Frontal cortex (tissue), 4 donors: ENCODE measurements around the gene ADRA2C. TPM values are rescaled to one million over a fixed set of nuclear protein-coding genes. Genes with fewer than 3 reads are reported as not detected.

Experiments
- DNase-seq, 2 donors: peaks; one replicate each; pipeline ENCODE4 v3.0.0; 2012; ENCODE audit warnings: low spot score in 2 of 2
- FAIRE-seq: peaks from 2 replicates; lab custom pipeline; 2012; peaks lifted over from hg19 to GRCh38; lab: Jason Lieb, UNC
- total RNA-seq: library from RNA; depleted of rRNA; stranded (reverse); fragments of >200 nt; gene quantifications from one replicate; pipeline ENCODE4 v1.2.3, GENCODE V29; 2014
- donor health status: control.
- donor health status: control.
- donor health status: control.

ADRA2C gene
- total RNA-seq: 3.7 TPM

DNA sequence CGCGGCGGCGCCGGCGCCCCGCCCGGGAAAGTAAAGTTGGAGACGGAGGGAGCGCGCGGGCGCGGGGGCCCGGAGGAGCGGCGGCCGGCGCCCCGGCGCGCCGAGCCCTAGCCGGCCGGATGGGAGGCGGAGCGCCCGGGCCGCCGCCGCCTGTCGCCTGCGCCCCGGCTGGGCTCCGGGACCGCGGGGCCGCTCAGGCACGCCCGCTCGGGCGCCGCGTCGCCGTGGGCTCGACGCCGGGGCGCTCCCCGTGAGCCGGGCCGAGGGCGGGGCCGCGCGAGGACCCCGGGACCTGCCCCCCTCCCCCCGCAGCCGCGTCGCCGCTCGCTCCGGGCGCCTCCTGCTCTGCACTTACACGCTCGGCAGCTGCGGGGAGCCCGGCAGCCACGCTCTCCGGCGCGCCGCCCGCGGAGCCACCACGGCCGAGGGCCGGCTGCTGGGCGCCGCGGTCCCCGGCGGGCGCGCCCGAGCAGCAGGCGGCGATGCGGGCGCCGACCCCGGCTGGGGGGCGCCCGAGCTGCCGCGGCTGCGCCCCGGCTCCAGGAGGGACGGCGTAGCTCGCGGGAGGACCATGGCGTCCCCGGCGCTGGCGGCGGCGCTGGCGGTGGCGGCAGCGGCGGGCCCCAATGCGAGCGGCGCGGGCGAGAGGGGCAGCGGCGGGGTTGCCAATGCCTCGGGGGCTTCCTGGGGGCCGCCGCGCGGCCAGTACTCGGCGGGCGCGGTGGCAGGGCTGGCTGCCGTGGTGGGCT lies at the start of gene ADRA2C:
Gene ADRA2C (plus strand): TSS at position 350 of the 749 bp plus-strand sequence. CDS start 222 bp downstream, at position 572.
- no peak for FAIRE-seq
- DNase-seq: peak; percentile 73 to 74

DNA sequence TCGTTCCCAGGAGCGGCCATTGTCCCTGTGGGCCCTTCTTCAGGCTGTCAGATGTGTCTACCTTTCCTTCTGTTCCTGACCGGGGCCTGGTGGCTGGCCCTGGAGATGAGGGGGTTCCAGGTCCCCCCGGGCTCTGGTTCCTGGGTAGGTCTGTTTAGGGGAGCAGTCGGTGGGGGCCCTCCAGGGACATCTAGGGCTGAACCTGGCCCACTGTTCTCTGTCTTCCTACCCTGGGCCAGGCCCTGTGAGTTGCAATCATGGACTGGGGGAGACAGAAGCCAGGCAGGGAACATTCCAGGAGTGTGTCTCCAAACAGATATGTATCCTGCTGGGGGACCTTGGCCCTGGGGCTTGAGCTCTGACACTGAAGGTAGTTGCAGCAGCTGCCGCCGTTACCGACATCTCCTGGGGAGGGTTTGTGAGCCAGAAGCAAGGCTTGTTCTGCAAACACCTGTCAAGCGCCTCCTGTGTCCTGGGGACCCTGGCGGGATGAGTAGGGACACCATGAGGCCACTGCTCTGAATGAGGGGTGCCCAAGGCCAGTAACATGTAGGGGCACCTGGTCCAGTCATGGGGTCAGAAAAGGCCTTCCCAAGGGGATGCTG lies 49.5 kb upstream of the ADRA2C start:
- DNase-seq: no peak
- no peak for FAIRE-seq

DNA sequence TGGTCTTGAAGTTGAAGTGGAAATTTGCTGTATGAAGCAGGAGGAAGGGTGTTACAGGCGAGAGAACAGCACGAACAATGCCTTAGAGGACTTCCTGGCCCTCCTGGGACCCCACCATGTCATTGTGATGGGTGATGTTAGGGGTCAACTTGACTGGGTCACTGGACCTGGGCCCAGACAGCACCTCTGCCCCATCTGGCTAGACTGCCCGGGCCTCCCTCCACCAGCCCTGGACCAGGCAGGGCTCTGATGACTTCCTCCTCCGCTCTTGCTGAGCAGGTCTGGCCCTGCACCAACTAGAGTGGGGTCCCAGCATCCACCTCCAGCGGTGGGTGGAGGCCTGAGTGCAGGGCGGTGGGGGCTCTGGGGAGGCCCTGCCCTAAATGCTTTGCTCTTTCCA lies 48.9 kb upstream of the ADRA2C start:
- DNase-seq (no peak), FAIRE-seq (no peak)

DNA sequence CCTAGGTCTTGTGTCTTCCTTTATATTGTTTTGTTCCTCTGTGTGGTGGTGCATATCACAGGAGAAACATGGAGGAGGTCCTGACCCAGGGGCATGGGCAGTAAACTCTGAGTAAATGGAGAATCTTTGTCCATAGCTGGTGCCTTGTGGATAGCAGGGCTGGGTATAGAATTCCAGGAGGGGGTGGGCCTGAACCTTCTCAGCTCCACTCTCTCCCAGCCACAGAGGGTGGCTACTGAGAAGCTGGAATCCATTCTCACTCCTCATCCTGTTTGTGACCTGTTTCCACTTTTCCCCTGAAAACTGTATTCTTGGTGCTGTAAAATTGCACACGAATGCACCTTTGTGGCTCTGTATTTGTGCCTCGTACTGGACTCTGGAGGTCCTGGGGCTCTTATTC lies 47.7 kb upstream of the ADRA2C start:
- DNase-seq: no peak
- no peak for FAIRE-seq

DNA sequence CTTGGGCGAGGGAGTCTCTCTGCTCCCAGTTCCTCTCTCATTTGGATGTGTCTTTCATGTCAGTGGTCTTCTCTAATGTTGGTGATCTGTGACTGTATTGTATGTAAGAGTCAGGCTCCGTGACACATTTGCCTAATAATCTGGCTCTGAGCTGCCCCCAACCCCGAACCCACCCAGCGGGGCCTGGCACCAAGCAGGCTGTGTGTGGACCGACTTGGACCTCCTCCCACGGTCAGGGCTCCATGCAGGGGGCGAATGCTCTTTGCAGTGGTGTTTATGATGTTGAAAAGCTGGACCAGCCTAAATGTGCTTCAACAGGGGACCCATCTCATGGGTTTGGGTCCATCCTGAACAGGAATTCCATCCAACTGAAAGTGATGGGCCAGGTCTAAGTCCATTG lies 47.0 kb upstream of the ADRA2C start:
- FAIRE-seq (no peak), DNase-seq (no peak)

DNA sequence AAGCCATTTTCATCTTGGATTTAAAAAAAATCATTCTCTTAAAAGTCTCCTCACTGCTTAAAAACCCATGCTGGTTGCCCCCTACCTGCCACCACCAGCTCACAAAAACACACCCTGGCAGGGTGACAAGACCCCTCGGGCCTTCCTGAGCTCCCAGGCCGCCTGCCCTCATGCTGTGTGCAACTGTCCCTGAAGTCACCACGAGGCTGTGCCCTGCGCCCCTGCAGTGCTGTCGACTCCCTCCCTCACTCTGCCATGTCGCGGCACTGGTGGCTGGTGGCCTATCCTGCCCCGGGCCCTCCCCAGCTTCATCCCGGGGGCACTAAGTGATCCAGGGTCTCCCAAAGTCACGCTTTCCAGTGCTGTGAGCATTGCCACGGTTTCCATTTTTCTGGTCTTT lies 46.3 kb upstream of the ADRA2C start:
- FAIRE-seq (no peak), DNase-seq (no peak)

DNA sequence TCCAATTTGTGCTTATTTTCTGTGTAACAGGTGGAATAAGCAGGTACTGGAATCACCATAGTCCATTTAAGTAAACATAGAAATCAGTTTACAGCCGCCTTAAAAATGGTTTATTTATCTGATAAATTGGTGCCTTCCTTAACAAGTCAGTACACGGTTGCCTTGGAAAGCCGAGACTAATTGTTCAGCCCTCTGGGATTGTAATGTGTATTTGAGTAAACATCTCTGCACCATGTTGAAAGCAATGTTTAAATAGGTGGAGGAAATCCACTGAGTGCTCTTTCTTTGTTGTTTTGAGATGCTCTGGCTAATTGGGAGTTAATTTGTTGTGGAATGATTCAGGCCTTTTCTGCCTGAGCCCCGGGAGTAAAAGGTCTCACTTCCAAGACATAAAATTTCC lies 45.7 kb upstream of the ADRA2C start:
- no peak for DNase-seq
- FAIRE-seq: no peak

DNA sequence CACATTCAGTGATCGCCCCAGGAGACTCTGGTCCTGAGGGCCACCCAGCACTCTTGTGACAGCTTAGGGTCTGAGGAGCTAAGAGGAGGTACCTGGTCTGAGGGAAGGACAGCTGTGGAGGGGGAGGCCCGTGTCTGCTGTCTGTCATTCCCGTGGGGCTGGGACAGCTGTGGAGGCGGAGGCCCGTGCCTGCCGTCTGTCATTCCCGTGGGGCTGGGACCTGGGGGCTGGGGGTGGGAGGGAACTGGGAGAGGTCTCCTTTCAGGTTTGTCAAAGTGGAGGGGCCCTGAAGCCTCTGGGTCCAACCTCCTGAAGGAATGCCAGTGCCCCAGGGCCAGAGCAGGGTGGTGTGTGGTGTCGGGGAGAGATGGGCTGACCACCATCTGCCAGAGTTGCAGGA lies 45.0 kb upstream of the ADRA2C start:
- FAIRE-seq: no peak
- no peak for DNase-seq

DNA sequence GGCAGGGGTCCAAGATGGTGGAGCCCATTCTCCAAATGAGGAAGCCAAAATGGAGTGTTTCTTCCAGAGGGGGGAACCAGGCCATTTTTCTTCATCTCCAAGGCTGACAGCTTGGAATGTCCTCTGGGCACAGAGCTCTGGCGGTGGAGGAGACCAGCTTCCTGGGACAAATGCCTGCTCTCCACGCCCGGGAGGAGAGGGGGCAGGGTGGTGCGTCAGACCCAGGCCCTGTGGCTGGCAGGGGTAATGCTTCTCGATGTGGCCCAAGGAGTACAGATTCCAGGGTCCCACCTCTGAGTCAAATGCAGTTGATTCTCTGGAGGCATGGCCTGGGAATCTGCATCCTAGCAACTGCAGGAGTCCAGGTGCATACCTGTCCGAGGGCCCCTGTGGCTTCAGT lies 44.6 kb upstream of the ADRA2C start:
- no peak for FAIRE-seq
- DNase-seq: peak; percentile 41 to 46

DNA sequence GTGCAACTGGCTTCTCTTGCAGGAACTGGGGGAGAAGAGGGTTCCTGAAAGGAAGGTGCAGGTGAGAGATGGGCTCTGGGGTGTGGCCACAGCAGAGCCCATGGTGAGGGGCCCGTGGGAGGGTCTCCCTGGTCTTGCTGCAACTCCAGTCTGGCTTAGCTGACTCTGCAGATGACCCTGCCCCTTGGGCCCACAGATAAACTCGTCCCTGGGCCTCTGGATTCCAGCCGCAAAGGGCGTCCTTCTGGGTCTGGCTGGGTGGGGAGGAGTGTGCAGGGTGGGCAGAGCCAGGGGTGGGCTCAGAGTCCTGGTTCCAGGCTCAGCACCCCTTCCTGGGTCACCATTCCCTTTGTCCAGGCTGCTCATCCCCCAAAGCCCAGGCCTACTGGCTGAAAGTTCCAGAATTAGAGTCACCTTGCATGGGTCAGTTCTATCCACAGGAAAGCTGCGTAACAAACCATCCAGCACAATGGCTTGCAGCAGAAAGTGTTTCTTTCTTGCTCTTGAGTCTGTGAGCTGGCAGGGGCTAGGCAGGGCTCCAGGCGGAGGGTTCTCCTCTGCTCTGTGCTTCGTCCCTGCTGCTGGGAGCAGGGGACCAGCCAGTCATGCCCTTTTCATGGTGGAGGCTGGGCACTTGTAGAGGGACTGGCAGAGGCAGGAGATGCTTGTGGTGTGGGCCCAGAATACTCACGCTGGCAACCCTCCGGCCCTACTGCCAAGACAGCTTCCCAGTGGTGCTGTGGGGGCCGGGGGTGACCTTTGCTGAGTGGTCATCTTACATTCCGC lies 43.5 kb upstream of the ADRA2C start:
- FAIRE-seq: no peak

DNA sequence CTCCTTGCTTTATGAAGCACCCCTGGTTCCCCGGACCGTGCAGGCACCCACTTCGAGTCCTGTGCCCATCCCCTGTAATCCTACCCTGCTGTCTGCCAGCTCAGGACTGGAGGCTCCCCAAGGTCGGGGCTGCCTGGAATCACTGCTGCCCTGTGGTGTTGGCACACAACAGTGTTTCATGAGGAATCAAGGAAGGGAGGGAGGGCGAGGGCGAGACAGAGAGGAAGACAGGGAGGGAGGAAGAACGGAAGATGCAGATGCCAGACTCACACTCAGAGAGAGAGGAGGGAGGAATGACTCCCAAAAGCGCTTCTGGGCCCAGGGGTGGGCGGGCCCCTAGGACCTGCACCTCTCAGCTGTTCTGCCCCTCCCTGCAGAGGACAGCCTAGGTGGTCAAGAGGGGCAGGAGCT lies 42.9 kb upstream of the ADRA2C start:
- FAIRE-seq (no peak), DNase-seq (no peak)

More for the DNA sequence above, 43.5 kb upstream of the ADRA2C start:
- no peak for DNase-seq

DNA sequence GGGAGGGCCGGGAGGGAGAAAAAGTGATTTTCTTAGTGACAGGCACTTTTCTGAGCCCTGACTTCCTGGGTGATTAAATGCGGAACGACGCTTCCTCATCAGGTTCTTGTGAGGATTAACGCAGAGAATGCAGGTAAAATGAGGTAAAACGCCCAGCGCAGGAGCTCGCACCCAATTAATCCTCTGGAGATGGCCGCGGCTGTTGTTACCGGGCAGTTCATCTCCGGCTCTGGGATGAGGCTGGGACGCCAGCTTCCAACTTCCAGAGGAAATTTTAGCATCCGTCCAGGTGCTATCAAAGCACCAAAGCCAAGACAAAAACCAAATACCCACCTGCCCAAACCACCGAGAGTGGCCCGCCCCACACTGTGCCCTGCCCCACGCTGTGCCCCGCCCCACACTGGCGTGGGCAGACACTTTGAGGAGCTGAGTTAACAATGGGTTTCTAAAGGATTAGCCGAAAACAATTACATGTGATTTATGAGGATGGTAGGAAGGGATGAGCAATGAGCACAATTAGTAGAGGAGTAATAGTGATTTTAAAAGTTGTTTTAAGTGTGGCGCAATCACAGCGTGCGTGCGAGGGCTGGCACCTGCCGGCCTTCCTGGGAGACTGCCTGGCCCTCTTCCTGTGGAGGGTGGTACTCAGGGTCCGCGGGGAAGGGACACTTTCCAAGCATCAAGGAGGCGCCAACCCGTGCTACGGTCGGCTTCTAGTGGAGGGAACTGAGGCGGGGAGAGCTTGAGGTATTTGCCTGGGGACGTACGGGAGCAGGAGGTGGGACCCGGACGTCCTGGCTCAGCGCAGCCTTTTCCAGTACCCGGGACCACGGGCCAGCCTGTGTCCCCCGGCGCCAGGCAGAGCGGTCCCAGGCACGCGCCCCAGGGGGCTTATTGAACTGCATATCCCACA lies 41.6 kb upstream of the ADRA2C start:
- no peak for FAIRE-seq
- no peak for DNase-seq

DNA sequence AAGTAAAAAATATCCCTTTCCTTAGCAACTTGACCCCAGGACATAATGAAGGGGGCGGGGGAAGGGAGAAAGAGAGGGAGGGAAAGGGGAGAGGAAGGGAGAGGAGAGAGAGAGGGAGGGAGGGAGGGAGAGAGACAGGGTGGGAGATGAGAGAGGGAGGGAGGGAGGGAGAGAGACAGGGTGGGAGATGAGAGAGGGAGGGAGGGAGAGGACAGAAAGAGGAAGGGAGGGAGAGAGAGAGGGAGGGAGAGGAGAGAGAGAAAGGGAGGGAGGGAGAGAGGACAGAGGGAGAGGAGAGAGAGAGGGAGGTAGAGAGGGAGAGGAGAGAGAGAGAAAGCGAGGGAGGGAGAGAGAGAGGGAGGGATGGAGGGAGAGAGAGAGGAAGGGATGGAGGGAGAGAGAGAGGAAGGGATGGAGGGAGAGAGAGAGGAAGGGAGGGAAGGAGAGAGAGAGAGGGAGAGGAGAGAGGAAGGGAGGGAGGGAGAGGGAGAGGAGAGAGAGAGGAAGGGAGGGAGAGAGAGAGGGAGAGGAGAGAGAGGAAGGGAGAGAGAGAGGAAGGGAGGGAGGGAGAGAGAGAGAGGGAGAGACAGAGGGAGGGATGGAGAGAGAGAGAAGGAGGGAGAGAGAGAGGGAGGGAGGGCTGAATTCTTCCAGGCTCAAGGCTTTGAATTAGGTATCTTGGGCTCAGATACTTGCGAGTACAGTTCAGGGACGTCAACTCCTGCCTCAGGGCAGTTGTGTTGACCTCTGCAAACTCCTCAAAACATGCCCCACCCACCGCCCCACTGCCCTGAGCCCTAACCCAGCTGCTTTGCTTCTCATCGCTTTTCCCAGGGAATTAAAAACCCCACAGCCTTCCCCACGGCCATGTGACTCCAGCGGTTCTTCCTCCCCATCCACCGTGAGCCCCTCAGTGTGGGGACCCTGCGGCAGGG lies 40.0 kb upstream of the ADRA2C start:
- DNase-seq: no peak
- no peak for FAIRE-seq

DNA sequence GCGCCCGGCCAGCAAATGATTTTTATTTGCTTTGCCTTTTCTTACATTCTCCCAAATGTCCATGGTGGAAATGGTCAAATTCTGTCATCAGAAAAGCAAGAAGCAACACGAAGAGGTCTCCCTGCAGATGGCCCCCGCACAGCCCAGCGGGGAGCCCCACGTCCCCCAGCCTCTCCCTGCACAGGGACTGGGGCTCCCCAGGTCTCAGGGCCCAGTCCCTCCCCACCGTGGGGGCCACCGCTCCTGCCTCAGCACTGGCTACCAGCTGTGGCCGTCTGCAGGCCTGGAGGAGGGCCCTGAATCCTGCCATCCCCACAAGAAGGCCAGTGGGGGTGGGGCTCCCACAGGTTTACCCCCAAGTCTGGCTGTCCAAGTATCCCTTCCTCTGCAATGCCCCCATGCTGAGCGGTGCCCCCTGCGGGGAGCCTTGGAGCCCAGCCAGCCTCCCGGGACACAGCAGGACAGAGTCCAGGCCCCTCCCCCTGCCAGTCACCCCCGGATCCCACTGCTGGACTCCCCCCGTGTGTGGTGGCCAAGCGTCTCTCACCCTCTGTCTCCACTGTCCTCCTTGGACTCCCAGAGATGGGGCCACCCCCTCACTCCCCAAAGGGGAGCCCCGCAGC lies 38.2 kb upstream of the ADRA2C start:
- FAIRE-seq: no peak

DNA sequence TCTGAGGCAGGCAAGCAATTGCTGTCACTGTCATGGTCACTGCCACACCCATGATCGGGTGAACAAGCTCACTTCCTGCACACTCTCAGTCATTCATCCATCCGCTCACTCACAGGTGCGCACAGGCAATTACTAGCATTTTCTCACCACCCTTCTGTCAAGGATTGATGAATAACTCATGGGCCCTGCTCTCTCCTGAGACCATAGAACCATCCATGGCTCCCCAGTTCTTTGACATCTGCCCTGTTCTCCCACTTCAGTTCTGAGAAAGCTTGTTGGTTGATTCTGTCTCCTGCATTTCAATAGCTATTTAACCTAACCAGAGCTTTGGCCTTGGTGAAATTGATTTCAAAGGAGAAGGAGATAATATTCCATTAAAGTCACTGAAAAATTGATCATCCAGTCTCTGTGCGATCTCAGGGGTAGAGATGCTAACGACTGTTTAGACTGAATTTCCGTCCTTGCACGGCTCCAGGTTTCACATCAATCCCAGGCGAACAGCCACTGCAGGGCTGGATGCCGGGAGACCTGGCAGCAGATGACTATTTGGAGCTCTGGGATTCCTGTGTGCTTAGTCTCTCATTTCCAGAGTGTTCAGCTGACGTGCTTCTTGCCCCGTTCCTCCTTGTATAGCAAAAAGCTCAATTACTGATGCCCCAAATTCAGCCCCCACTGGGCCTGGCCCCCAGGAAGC lies 36.9 kb upstream of the ADRA2C start:
- DNase-seq (no peak), FAIRE-seq (no peak)

More for the DNA sequence above, 38.2 kb upstream of the ADRA2C start:
- DNase-seq: no peak

DNA sequence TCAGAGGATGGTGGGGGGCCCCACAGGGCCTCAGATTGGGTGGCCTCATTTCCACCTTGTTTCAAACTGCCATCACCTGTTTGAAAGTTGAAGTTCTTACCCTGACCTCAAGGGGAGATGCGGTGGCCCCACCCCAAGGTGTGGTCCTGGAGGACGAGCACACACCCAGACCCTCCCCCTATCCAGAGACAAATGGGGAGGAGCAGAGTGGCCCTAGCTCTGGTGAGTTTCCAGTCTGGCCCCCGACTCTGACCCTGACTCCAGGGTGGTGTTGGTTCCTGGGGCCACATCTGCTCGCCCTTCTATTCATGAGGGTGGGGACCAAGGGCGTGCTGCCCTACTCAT lies 36.3 kb upstream of the ADRA2C start:
- FAIRE-seq (no peak), DNase-seq (no peak)

DNA sequence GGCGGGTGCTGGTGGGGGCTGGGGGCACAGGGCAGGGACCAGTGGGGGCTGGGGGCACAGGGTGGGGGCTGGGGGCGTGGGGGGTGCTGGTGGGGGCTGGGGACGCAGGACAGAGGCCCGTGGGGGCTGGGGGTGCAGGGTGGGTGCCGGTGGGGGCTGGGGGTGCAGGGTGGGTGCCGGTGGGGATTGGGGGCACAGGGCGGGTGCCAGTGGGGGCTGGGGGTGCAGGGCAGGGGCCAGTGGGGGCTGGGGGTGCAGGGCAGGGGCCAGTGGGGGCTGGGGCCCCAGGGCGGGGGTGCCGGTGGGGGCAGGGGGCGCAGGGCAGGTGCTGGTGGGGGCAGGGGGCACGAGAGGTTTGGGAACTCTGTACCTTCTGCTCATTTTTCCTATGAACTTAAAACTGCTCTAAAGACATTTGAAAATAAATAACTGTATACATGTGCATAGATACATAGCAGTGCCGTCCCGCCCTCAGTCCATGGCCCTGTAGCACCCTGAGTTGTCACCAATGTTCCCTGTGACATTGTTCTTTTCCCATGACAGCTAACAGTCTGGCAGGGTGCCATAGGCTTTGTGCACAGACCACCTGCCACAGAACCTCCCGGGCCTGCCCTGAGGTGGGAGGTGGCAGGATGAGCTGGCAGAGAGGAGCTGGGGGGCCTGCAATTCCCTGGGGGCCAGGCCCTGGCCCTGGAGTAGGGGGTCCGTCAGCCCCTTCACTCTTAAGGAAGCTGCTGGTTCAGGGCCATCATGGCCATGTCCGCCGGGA lies 35.6 kb upstream of the ADRA2C start:
- FAIRE-seq: no peak
- no peak for DNase-seq
